Stimulated activated CD8-positive, alpha-beta memory T cell treated with anti-CD3 and anti-CD28 coated beads, Interleukin-4, amount 100 ng/mL, for 4 hours (primary cell): ENCODE results near the gene DIMT1.

ENCODE experiments used
- DNase-seq, 2 donors: peaks; one replicate each; pipeline ENCODE4 v3.0.0-alpha.2; 2020; ENCODE audit warnings: low read depth in 2 of 2, low spot score in 1 of 2

DIMT1 gene

GRCh38 chr5:62403411-62404250 is at the start of gene DIMT1:
DIMT1 (minus strand) TSS chr5:62403905; CDS start chr5:62403772, 133 bp downstream.
- peak; percentile 86 for DNase-seq

GRCh38 chr5:62450259-62450658 is 46.6 kb upstream of the DIMT1 start:
- no peak for DNase-seq

- no peak for DNase-seq
Measured at GRCh38 chr5:62448528-62448927, 44.8 kb upstream of the DIMT1 start.

- no peak for DNase-seq
Measured at GRCh38 chr5:62432621-62433064, 28.9 kb upstream of the DIMT1 start.

GRCh38 chr5:62431735-62432620 is 28.3 kb upstream of the DIMT1 start:
- no peak for DNase-seq

GRCh38 chr5:62424763-62425162 is 21.1 kb upstream of the DIMT1 start:
- no peak for DNase-seq

- DNase-seq, result no peak
Measured at GRCh38 chr5:62421414-62421813, 17.7 kb upstream of the DIMT1 start.

- DNase-seq, result no peak
Measured at GRCh38 chr5:62419609-62420008, 15.9 kb upstream of the DIMT1 start.

GRCh38 chr5:62418462-62419076 is 14.9 kb upstream of the DIMT1 start:
- no peak for DNase-seq

GRCh38 chr5:62413711-62414110 is 10.0 kb upstream of the DIMT1 start:
- no peak for DNase-seq

- DNase-seq, result peak; percentile 97 to 98
Measured at GRCh38 chr5:62412549-62413329, 9.0 kb upstream of the DIMT1 start, which contains the start of gene IPO11. IPO11 (plus strand) TSS chr5:62412763; CDS start chr5:62437280, 24,517 bp downstream.

GRCh38 chr5:62395210-62395950 is 8.3 kb downstream of the DIMT1 start:
- no peak for DNase-seq

- DNase-seq, result no peak
Measured at GRCh38 chr5:62386824-62387223, 16.9 kb downstream of the DIMT1 start.

GRCh38 chr5:62385816-62386400 is 17.8 kb downstream of the DIMT1 start:
- no peak for DNase-seq

- DNase-seq, result no peak
Measured at GRCh38 chr5:62385131-62385530, 18.6 kb downstream of the DIMT1 start.

- no peak for DNase-seq
Measured at GRCh38 chr5:62376064-62376463, 27.6 kb downstream of the DIMT1 start.

GRCh38 chr5:62375627-62376026 is 28.1 kb downstream of the DIMT1 start:
- no peak for DNase-seq

- DNase-seq, result no peak
Measured at GRCh38 chr5:62374090-62374489, 29.6 kb downstream of the DIMT1 start.

GRCh38 chr5:62373382-62373781 is 30.3 kb downstream of the DIMT1 start:
- DNase-seq, result no peak

GRCh38 chr5:62372600-62372999 is 31.1 kb downstream of the DIMT1 start:
- no peak for DNase-seq
